Measurements from ENCODE around the gene FAM50A.

FAM50A gene

GRCh38 chrX:154413142-154413541 lies 30.8 kb upstream of the FAM50A start:
- DNase-seq, result no peak

- no peak for DNase-seq
Measured at GRCh38 chrX:154417157-154417556, 26.8 kb upstream of the FAM50A start.

GRCh38 chrX:154419189-154419588 lies 24.8 kb upstream of the FAM50A start:
- no peak for DNase-seq

- DNase-seq, result no peak
Measured at GRCh38 chrX:154419688-154420401, 24.1 kb upstream of the FAM50A start.

- DNase-seq, result no peak
Measured at GRCh38 chrX:154420402-154420756, 23.6 kb upstream of the FAM50A start.

- no peak for DNase-seq
Measured at GRCh38 chrX:154426916-154427770, 16.8 kb upstream of the FAM50A start.

- DNase-seq, result peak; percentile 91
Measured at GRCh38 chrX:154428176-154429171, 15.5 kb upstream of the FAM50A start, which contains the start of gene ATP6AP1. Gene ATP6AP1, plus strand, starts transcription at chrX:154428677. Its CDS starts 16 bp downstream, at chrX:154428693.

- DNase-seq, result no peak
Measured at GRCh38 chrX:154429711-154430110, 14.2 kb upstream of the FAM50A start.

- no peak for DNase-seq
Measured at GRCh38 chrX:154430479-154430878, 13.5 kb upstream of the FAM50A start.

GRCh38 chrX:154430916-154431315 lies 13.0 kb upstream of the FAM50A start:
- DNase-seq, result no peak

GRCh38 chrX:154431341-154431740 lies 12.6 kb upstream of the FAM50A start:
- DNase-seq, result no peak

- no peak for DNase-seq
Measured at GRCh38 chrX:154432210-154432609, 11.7 kb upstream of the FAM50A start.

- DNase-seq, result no peak
Measured at GRCh38 chrX:154433605-154434004, 10.3 kb upstream of the FAM50A start.

- DNase-seq, result no peak
Measured at GRCh38 chrX:154434394-154435168, 9.4 kb upstream of the FAM50A start.

- DNase-seq, result no peak
Measured at GRCh38 chrX:154435171-154435733, 8.7 kb upstream of the FAM50A start.

- DNase-seq, result no peak
Measured at GRCh38 chrX:154436374-154436982, 7.5 kb upstream of the FAM50A start.

- peak; percentile 22 for DNase-seq
Measured at GRCh38 chrX:154436983-154437752, 6.8 kb upstream of the FAM50A start, which contains the start of gene GDI1. Gene GDI1, plus strand, starts transcription at chrX:154437154. Its CDS starts 101 bp downstream, at chrX:154437255.

GRCh38 chrX:154437971-154438893 lies 5.7 kb upstream of the FAM50A start:
- no peak for DNase-seq

- no peak for DNase-seq
Measured at GRCh38 chrX:154439841-154440240, 4.1 kb upstream of the FAM50A start.
